Astrocyte (in vitro differentiated cells and primary cell): ENCODE measurements around the gene SYCE3. TPM values are rescaled to one million over a fixed set of nuclear protein-coding genes. Genes with fewer than 3 reads are reported as not detected.

ENCODE experiments used
- DNase-seq: peaks from one replicate; pipeline ENCODE4 v3.0.0-alpha.2; 2010; ENCODE audit warnings: low read depth
- FAIRE-seq: peaks from 2 replicates; lab custom pipeline; 2011; peaks lifted over from hg19 to GRCh38; lab: Jason Lieb, UNC
- H2AFZ ChIP-seq: 2 replicates; pipeline ENCODE4 v1.6.0; 2012; ENCODE audit warnings: low read depth, low read length, inconsistent platforms
- H3K27ac ChIP-seq: 2 replicates; pipeline ENCODE4 v1.5.1; 2011; ENCODE audit warnings: low read depth, low read length, inconsistent platforms
- H3K27me3 ChIP-seq: 2 replicates; pipeline ENCODE4 v1.6.0; 2011; ENCODE audit warnings: low read length, inconsistent platforms; ENCODE audit not compliant: insufficient read depth
- H3K36me3 ChIP-seq: 2 replicates; pipeline ENCODE4 v1.5.1; 2011; ENCODE audit warnings: low read length, inconsistent platforms; ENCODE audit not compliant: insufficient read depth
- H3K4me1 ChIP-seq: 2 replicates; pipeline ENCODE4 v1.5.1; 2011; ENCODE audit warnings: low read length, inconsistent platforms; ENCODE audit not compliant: insufficient read depth
- H3K4me2 ChIP-seq: 2 replicates; pipeline ENCODE4 v1.6.0; 2012; ENCODE audit warnings: low read length, inconsistent platforms
- H3K4me3 ChIP-seq: 2 replicates; pipeline ENCODE4 v1.5.1; 2011; ENCODE audit warnings: low read depth, mild to moderate bottlenecking, low read length, inconsistent platforms; ENCODE audit not compliant: insufficient read depth
- H3K79me2 ChIP-seq: 2 replicates; pipeline ENCODE4 v1.6.0; 2012; ENCODE audit warnings: mild to moderate bottlenecking, low read length, inconsistent platforms; ENCODE audit not compliant: insufficient read depth
- H3K9ac ChIP-seq: 2 replicates; pipeline ENCODE4 v1.6.0; 2012; ENCODE audit warnings: mild to moderate bottlenecking, low read length, inconsistent platforms
- H3K9me3 ChIP-seq: 2 replicates; pipeline ENCODE4 v1.5.1; 2012; ENCODE audit warnings: low read depth, mild to moderate bottlenecking, low read length, inconsistent platforms; ENCODE audit not compliant: insufficient read depth
- H4K20me1 ChIP-seq: 2 replicates; pipeline ENCODE4 v1.6.0; 2012; ENCODE audit warnings: low read length, inconsistent platforms; ENCODE audit not compliant: insufficient read depth
- H3K27ac Mint-ChIP-seq: one replicate; pipeline ENCODE4 v1.8.0; 2021; ENCODE audit warnings: mild to moderate bottlenecking, mixed read lengths; ENCODE audit not compliant: unreplicated experiment
- H3K27me3 Mint-ChIP-seq: one replicate; pipeline ENCODE4 v1.8.0; 2021; ENCODE audit warnings: low read depth, mixed read lengths; ENCODE audit not compliant: unreplicated experiment
- H3K36me3 Mint-ChIP-seq: one replicate; pipeline ENCODE4 v1.8.0; 2021; ENCODE audit warnings: low read depth, mixed read lengths; ENCODE audit not compliant: unreplicated experiment
- H3K4me1 Mint-ChIP-seq: one replicate; pipeline ENCODE4 v1.8.0; 2021; ENCODE audit warnings: low read depth, mixed read lengths; ENCODE audit not compliant: unreplicated experiment
- H3K4me3 Mint-ChIP-seq: one replicate; pipeline ENCODE4 v1.8.0; 2021; ENCODE audit warnings: mild to moderate bottlenecking, moderate library complexity, mixed read lengths; ENCODE audit not compliant: unreplicated experiment
- H3K9me3 Mint-ChIP-seq: one replicate; pipeline ENCODE4 v1.8.0; 2021; ENCODE audit warnings: mild to moderate bottlenecking, mixed read lengths; ENCODE audit not compliant: unreplicated experiment
- EZH2 ChIP-seq: IDR thresholded peaks from 2 replicates; pipeline ENCODE4 v1.6.1; 2012; ENCODE audit warnings: mild to moderate bottlenecking, low read length, inconsistent platforms; ENCODE audit not compliant: insufficient read depth
- total RNA-seq: library from RNA; stranded (reverse); gene quantifications from 2 replicates; pipeline ENCODE4 v1.2.1, GENCODE V29; 2021
- TF ChIP-seq, protein P1 (sequence below): IDR thresholded peaks from 2 replicates; pipeline ENCODE4 v1.5.1; 2011; ENCODE audit warnings: low read depth, mild to moderate bottlenecking, inconsistent platforms, low read length, moderate library complexity; ENCODE audit not compliant: insufficient read depth

Gene SYCE3
- total RNA-seq, 1 donor from 2014 or later = not detected

DNA sequence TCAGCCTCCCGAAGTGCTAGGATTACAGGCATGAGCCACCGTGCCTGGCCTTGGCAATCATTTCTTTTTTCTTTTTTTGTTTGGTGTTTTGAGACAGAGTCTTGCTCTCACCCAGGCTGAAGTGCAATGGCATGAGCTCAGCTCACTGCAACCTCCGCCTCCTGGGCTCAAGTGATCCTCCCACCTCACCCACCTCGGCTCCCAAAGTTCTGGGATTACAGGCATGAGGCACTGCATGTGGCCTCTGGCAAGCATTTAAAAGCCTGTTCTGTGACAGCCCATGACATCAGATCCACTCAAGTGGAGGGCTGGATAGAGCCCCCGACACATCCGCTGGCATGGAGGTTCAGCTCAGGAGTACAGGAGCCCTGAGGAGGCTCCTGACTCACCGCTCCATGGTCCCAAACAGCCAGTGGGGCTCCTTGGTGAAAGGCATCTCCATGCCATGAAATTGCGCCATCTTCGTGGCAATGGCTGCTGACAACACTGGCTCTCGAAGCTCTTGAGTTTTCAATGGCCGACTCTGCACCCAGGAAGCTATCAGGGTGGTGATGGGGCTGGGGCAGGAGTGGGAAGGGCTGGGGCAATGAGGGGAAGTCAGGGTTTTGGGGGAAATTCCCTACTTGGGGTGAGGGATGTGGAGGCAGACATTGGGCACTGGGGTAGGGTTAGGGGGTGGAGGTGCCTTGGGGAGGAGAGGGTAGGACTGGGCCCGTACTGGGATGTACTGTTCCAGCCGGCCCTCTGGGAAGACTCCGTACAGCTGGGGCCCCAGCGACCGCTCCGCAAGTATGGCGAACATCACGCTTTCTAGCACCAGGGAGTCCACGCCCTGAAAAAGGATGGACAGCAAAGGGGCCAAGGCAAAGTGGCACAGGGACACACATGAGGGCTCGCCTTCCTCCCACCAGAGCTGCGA lies 18.6 kb upstream of the SYCE3 start:
- no peak overlapping the region for H2AFZ ChIP-seq

DNA sequence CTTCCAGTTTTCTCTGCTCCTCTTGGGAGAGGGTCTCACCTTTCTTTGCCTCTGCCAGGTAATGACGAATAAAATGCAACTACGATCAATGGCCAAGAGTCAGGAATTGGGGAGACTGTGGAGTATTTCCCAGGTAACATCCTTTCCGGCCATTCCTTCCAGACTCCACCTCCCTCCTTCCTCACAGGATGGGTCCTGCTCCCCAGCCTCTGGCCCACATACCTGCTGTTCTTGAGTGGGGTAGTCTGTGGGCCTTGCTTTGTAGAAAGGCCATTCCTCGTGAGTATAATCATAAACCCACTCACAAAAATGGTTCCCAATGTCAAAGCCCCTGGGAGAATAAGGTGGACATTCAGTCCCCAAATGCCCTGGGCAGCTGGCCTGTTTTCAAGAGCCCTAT lies 17.0 kb upstream of the SYCE3 start:
- Histone ChIP-seq H3K79me2 (peaks cover 6% of the 10 kb centered on the region), H2AFZ (no peak overlapping the region), H3K36me3 (no peaks in the 10 kb centered on the region), H3K4me3 (no peak overlapping the region), H3K27ac (no peak overlapping the region), H3K4me2 (no peak overlapping the region), H4K20me1 (no peaks in the 10 kb centered on the region), H3K4me1 (peaks cover 14% of the 10 kb centered on the region), H3K9me3 (no peaks in the 10 kb centered on the region), H3K27me3 (peaks cover 8% of the 10 kb centered on the region), H3K9ac (no peak overlapping the region)
- DNase-seq (no peak), FAIRE-seq (no peak)
- TF ChIP-seq, protein P1, sequence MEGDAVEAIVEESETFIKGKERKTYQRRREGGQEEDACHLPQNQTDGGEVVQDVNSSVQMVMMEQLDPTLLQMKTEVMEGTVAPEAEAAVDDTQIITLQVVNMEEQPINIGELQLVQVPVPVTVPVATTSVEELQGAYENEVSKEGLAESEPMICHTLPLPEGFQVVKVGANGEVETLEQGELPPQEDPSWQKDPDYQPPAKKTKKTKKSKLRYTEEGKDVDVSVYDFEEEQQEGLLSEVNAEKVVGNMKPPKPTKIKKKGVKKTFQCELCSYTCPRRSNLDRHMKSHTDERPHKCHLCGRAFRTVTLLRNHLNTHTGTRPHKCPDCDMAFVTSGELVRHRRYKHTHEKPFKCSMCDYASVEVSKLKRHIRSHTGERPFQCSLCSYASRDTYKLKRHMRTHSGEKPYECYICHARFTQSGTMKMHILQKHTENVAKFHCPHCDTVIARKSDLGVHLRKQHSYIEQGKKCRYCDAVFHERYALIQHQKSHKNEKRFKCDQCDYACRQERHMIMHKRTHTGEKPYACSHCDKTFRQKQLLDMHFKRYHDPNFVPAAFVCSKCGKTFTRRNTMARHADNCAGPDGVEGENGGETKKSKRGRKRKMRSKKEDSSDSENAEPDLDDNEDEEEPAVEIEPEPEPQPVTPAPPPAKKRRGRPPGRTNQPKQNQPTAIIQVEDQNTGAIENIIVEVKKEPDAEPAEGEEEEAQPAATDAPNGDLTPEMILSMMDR = no peak
- no peak for TF ChIP-seq EZH2
- Mint-ChIP-seq H3K9me3 (no peaks in the 10 kb centered on the region), H3K36me3 (peaks cover 3% of the 10 kb centered on the region), H3K27ac (no peak overlapping the region), H3K4me1 (peaks cover 3% of the 10 kb centered on the region), H3K4me3 (no peak overlapping the region), H3K27me3 (no peaks in the 10 kb centered on the region)

More for the DNA sequence above, 18.6 kb upstream of the SYCE3 start:
- Histone ChIP-seq H3K27ac (no peak overlapping the region), H3K9me3 (no peaks in the 10 kb centered on the region), H3K4me1 (peaks cover 14% of the 10 kb centered on the region), H3K9ac (peak overlapping the region; percentile 93), H4K20me1 (no peaks in the 10 kb centered on the region), H3K36me3 (no peaks in the 10 kb centered on the region), H3K4me3 (peak overlapping the region; percentile 75), H3K4me2 (peak overlapping the region; percentile 97), H3K79me2 (peaks cover 6% of the 10 kb centered on the region), H3K27me3 (peaks cover 8% of the 10 kb centered on the region)
- Mint-ChIP-seq H3K27ac (peak overlapping the region; percentile 80), H3K9me3 (no peaks in the 10 kb centered on the region), H3K27me3 (peaks cover 6% of the 10 kb centered on the region), H3K4me3 (peak overlapping the region; percentile 88), H3K36me3 (peaks cover 4% of the 10 kb centered on the region), H3K4me1 (peaks cover 3% of the 10 kb centered on the region)
- DNase-seq (no peak), FAIRE-seq (no peak)
- TF ChIP-seq, protein P1 = no peak
- TF ChIP-seq EZH2 = no peak
